ENCODE data around the gene CNR2. TPM values are rescaled to one million over a fixed set of nuclear protein-coding genes. Genes with fewer than 3 reads are reported as not detected.
"Not testable (repeated sequence)": the region's sequence is repeated elsewhere in the genome, so short reads cannot be mapped to it uniquely, and the experiment has no call there.

The CNR2 gene
- polyA plus RNA-seq, 2 of the 4 experiments (the other 2 are of a cell fraction): not detected

- no peak for TF ChIP-seq TP53 (CRISPR knock-in tag; IDR thresholded peaks at IDR 0.05)
Measured at GRCh38 chr1:23902321-23903278, 10.6 kb downstream of the CNR2 start (continued).

- H3K9me3 ChIP-seq; H3K27ac ChIP-seq; CTCF ChIA-PET; H3K4me3 ChIP-seq; FAIRE-seq; POLR2A ChIA-PET; H3K4me1 ChIP-seq; DNase-seq (ENCODE audit: low read depth in 1 of 2, low spot score in 1 of 2); H3K4me2 ChIP-seq; ATAC-seq: not testable (repeated sequence)
- 91% methylated on average over 7 of the region's 8 CpGs for WGBS (ENCODE audit: missing lambda C conversion rate)
Measured at GRCh38 chr1:23900017-23900416, 13.1 kb downstream of the CNR2 start.

GRCh38 chr1:23899070-23899469 is 14.1 kb downstream of the CNR2 start:
- Histone ChIP-seq H3K4me2 (no peak overlapping the region), H3K4me1 (no peaks in the 10 kb centered on the region), H3K4me3 (no peak overlapping the region), H3K9me3 (no peaks in the 10 kb centered on the region), H3K27ac (no peak overlapping the region)
- TF ChIP-seq CBX8 (IDR thresholded peaks at IDR 0.05) (no peak), CHD4 (IDR thresholded peaks at IDR 0.05; ENCODE audit: borderline replicate concordance) (no peak)
- WGBS (ENCODE audit: missing lambda C conversion rate): 66% methylated on average over 3 of the region's 3 CpGs
- ATAC-seq: no peak
- CTCF ChIA-PET: no interaction called here
- POLR2A ChIA-PET: no interaction called here
- no peak for DNase-seq (ENCODE audit: low read depth in 1 of 2, low spot score in 1 of 2)
- no peak for FAIRE-seq

GRCh38 chr1:23897083-23897482 is 16.1 kb downstream of the CNR2 start:
- H3K4me2 ChIP-seq: no peak overlapping the region
- H3K4me1 ChIP-seq: no peaks in the 10 kb centered on the region
- H3K4me3 ChIP-seq: no peak overlapping the region
- DNase-seq (ENCODE audit: low read depth in 1 of 2, low spot score in 1 of 2): no peak
- no peak for FAIRE-seq
- POLR2A ChIA-PET: no interaction called here
- CTCF ChIA-PET: interaction anchor here (0.7 kb wide), 1 partner anchor 106 kb away, joined by 3 read pairs; no protein-coding TSS in a partner anchor
- H3K9me3 ChIP-seq: no peaks in the 10 kb centered on the region
- H3K27ac ChIP-seq: no peak overlapping the region
- ATAC-seq: no peak
- 81% methylated on average over 6 of the region's 6 CpGs for WGBS (ENCODE audit: missing lambda C conversion rate)
- no peak for TF ChIP-seq NR3C1 (IDR thresholded peaks at IDR 0.05)
- no peak for TF ChIP-seq USF2 (IDR thresholded peaks at IDR 0.05)
- no peak for TF ChIP-seq ZFP36 (IDR thresholded peaks at IDR 0.05; ENCODE audit: borderline replicate concordance, partially characterized antibody)
- no peak for TF ChIP-seq ATOH8 (CRISPR knock-in tag; IDR thresholded peaks at IDR 0.05; ENCODE audit: low read depth)
- no peak for TF ChIP-seq TFCP2L1 (CRISPR knock-in tag; IDR thresholded peaks at IDR 0.05)
- TF ChIP-seq POLR2A (IDR thresholded peaks at IDR 0.05; ENCODE audit: low read length): no peak
- TF ChIP-seq FOSB (CRISPR knock-in tag; IDR thresholded peaks at IDR 0.05): no peak
- no peak for TF ChIP-seq HOXB13 (CRISPR knock-in tag; IDR thresholded peaks at IDR 0.05; ENCODE audit: low read depth)
- TF ChIP-seq CBX8 (IDR thresholded peaks at IDR 0.05): no peak
- no peak for TF ChIP-seq CHD2 (IDR thresholded peaks at IDR 0.05; ENCODE audit: low read length, partially characterized antibody)
- no peak for TF ChIP-seq BHLHE40 (IDR thresholded peaks at IDR 0.05; ENCODE audit: low read depth, low read length)
- no peak for TF ChIP-seq ZNF302 (CRISPR knock-in tag; IDR thresholded peaks at IDR 0.05)
- no peak for TF ChIP-seq PHF8 (IDR thresholded peaks at IDR 0.05; ENCODE audit: borderline replicate concordance, low read depth)
- no peak for TF ChIP-seq HEYL (CRISPR knock-in tag; IDR thresholded peaks at IDR 0.05)
- TF ChIP-seq SMC3 (IDR thresholded peaks at IDR 0.05): no peak
- no peak for TF ChIP-seq CBX2 (IDR thresholded peaks at IDR 0.05; ENCODE audit: borderline replicate concordance, low read depth)

Measured in A549 (cell line).